GM18519 (cell line): ENCODE data around the gene AKT2.
"Not testable (repeated sequence)": the region's sequence is repeated elsewhere in the genome, so short reads cannot be mapped to it uniquely, and the experiment has no call there.

Experiments
- ATAC-seq: cut with Tn5 transposase; IDR thresholded peaks from one replicate; pipeline ENCODE4 v1.9.1; 2021; ENCODE audit warnings: mild to moderate bottlenecking, moderate library complexity; ENCODE audit not compliant: unreplicated experiment, low FRiP score

The AKT2 gene

GRCh38 chr19:40224342-40225150 is 60.6 kb downstream of the AKT2 start:
- ATAC-seq = no peak

- no peak for ATAC-seq
These were observed 61.9 kb downstream of the AKT2 start for GRCh38 chr19:40223135-40223822.

GRCh38 chr19:40221858-40222619 is 63.1 kb downstream of the AKT2 start:
- ATAC-seq = no peak

GRCh38 chr19:40220674-40221073 is 64.5 kb downstream of the AKT2 start:
- no peak for ATAC-seq

- no peak for ATAC-seq
These were observed 65.3 kb downstream of the AKT2 start for GRCh38 chr19:40219721-40220276.

GRCh38 chr19:40219029-40219428 is 66.1 kb downstream of the AKT2 start:
- not testable (repeated sequence) for ATAC-seq

GRCh38 chr19:40217934-40218890 is 66.9 kb downstream of the AKT2 start, which contains the start of gene TTC9B:
Gene TTC9B (minus strand): TSS chr19:40218384. CDS start chr19:40218381, 3 bp downstream.
- no peak for ATAC-seq

GRCh38 chr19:40217027-40217810 is 67.9 kb downstream of the AKT2 start:
- no peak for ATAC-seq

- no peak for ATAC-seq
These were observed 68.4 kb downstream of the AKT2 start for GRCh38 chr19:40216777-40217026.

GRCh38 chr19:40216013-40216776 is 69.0 kb downstream of the AKT2 start:
- ATAC-seq = no peak

- ATAC-seq = no peak
These were observed 70.2 kb downstream of the AKT2 start for GRCh38 chr19:40214936-40215335.

- no peak for ATAC-seq
These were observed 71.1 kb downstream of the AKT2 start for GRCh38 chr19:40213882-40214570.

GRCh38 chr19:40213251-40213829 is 71.8 kb downstream of the AKT2 start:
- no peak for ATAC-seq

GRCh38 chr19:40210889-40211288 is 74.3 kb downstream of the AKT2 start:
- no peak for ATAC-seq

- ATAC-seq = no peak
These were observed 76.5 kb downstream of the AKT2 start for GRCh38 chr19:40208602-40209001.

GRCh38 chr19:40205760-40206159 is 79.4 kb downstream of the AKT2 start:
- ATAC-seq = no peak

- ATAC-seq = no peak
These were observed 80.8 kb downstream of the AKT2 start for GRCh38 chr19:40204381-40204780.
